SK-N-SH treated with all-trans-retinoic acid at 6 μM for 48 hours (cell line): ENCODE results near the gene LEO1.

Experiments used
- GLIS3 ChIP-seq: fragments of 250-450 bp; sonication (Bioruptor Pico); IDR thresholded peaks from 2 replicates; pipeline ENCODE4 v1.5.0; 2020; ENCODE audit warnings: mild to moderate bottlenecking, moderate library complexity
- PPARA ChIP-seq: fragments of 250-450 bp; sonication (Bioruptor Pico); IDR thresholded peaks from 2 replicates; pipeline ENCODE4 v1.5.0; 2020; ENCODE audit warnings: mild to moderate bottlenecking, borderline replicate concordance
- ZNF565 ChIP-seq: fragments of 450-650 bp; formaldehyde crosslinking; conservative IDR thresholded peaks from 2 replicates; pipeline ENCODE4 v1.5.0; 2020; ENCODE audit warnings: low read depth, mild to moderate bottlenecking, moderate library complexity

DNA sequence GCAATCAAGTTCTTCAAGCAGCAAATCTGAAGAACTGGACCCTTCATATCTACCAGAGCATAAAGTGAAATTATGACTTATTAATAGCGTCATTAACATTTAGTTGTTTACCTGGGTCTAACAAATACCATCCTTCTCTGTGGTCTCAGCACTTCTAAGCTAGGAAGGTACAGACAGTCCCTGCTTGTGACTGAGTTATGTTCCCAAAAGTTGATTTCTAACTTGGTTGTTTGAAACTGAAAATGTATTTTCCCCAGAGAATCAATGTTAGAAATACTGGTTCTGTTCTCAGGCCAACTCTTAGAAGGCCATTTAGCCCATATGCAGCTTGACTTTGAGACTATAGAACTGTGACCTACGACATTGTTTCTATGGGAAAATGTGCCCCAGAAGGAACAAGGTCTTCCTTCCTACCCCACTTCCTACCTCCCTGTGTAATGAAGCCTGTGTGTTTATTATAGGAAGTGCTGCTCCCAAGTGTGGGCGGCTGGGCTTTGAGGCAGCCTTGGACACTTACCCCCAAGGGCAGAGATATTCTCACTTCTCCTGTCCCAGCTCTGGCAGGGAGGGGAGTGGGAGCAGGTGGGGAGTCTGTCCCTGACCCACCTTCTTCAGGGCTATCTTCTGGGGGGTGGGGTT, 35.2 kb upstream of the LEO1 start:
- no peak for TF ChIP-seq ZNF565 (CRISPR knock-in tag)
- no peak for TF ChIP-seq GLIS3 (CRISPR knock-in tag)
- no peak for TF ChIP-seq PPARA (CRISPR knock-in tag)
